GM12878 (cell line): ENCODE results near the gene IQCF5. TPM values are rescaled to one million over a fixed set of nuclear protein-coding genes. Genes with fewer than 3 reads are reported as not detected.
A peak's percentile ranks its signal among the peaks of the same experiment; 100 is the strongest.

ENCODE experiments used
- ATAC-seq: fragments of 200-7000 bp; cut with Tn5 transposase; 3 replicates; pipeline ENCODE4 v1.9.1; 2020; ENCODE audit warnings: mild to moderate bottlenecking, moderate library complexity
- BruUV-seq: library from RNA; stranded (reverse); fragments of 400-500 nt; replicated peaks from 2 replicates; lab custom pipeline; 2021; lab: Mats Ljungman, UMichigan
- CTCF ChIA-PET: fragments of 300-600 bp; sonication (Branson Sonifier 250); formaldehyde crosslinking; extraction: SDS; loops from one replicate; lab custom pipeline; 2021; ENCODE audit warnings: inconsistent platforms; lab: Yijun Ruan, JAX
- POLR2A ChIA-PET: fragments of 350-600 bp; formaldehyde crosslinking; extraction: SDS; loops from one replicate; lab custom pipeline; 2021; ENCODE audit warnings: inconsistent platforms; lab: Charles Lee
- RAD21 ChIA-PET: fragments of 300-600 bp; sonication (Branson Sonifier 250); formaldehyde crosslinking; loops from one replicate; lab custom pipeline; 2023; ENCODE audit warnings: antibody characterized with exemption; ENCODE audit not compliant: unreplicated experiment; lab: Charles Lee
- SMC1A ChIA-PET: fragments of 300-600 bp; sonication (Branson Sonifier 250); formaldehyde crosslinking; loops from one replicate; lab custom pipeline; 2023; ENCODE audit not compliant: unreplicated experiment, uncharacterized antibody; lab: Charles Lee
- DNase-seq: peaks from one replicate; pipeline ENCODE4 v3.0.0-alpha.2; 2011; ENCODE audit warnings: low read depth, low spot score
- FAIRE-seq: peaks from 3 replicates; lab custom pipeline; 2011; peaks lifted over from hg19 to GRCh38; lab: Jason Lieb, UNC
- H2AFZ ChIP-seq: 2 replicates; pipeline ENCODE4 v1.6.0; 2011; ENCODE audit warnings: low read depth, low read length, control low read depth; ENCODE audit not compliant: control insufficient read depth
- H3K27ac ChIP-seq: 2 replicates; pipeline ENCODE4 v1.5.1; 2011; ENCODE audit warnings: control low read depth; ENCODE audit not compliant: control insufficient read depth, insufficient read depth
- H3K27me3 ChIP-seq, 2 experiments: replicated peaks in 1 of 2; 2 replicates each; pipeline versions ENCODE4 v1.6.0 to v1.6.1; 2011; ENCODE audit warnings: low read length in 1 of 2; ENCODE audit not compliant: control insufficient read depth in 2 of 2, insufficient read depth in 2 of 2
- H3K36me3 ChIP-seq, 2 experiments: 2 replicates each; pipeline ENCODE4 v1.5.1; 2011; ENCODE audit warnings: low read length in 1 of 2; ENCODE audit not compliant: control insufficient read depth in 2 of 2, insufficient read depth in 2 of 2
- H3K4me1 ChIP-seq: 2 replicates; pipeline ENCODE4 v1.6.1; 2011; ENCODE audit warnings: mild to moderate bottlenecking, low read length, moderate library complexity, mixed read lengths; ENCODE audit not compliant: control insufficient read depth, insufficient read depth
- H3K4me2 ChIP-seq: 2 replicates; pipeline ENCODE4 v1.6.0; 2011; ENCODE audit warnings: control low read depth; ENCODE audit not compliant: control insufficient read depth, insufficient read depth
- H3K4me3 ChIP-seq: fragments of 200-600 bp; sonication (generic); 2 replicates; pipeline ENCODE4 v1.5.1; 2016
- H3K79me2 ChIP-seq: 2 replicates; pipeline ENCODE4 v1.6.0; 2011; ENCODE audit warnings: low read length; ENCODE audit not compliant: control insufficient read depth, insufficient read depth
- H3K9ac ChIP-seq: 2 replicates; pipeline ENCODE4 v1.8.0; 2011; ENCODE audit warnings: low read length, control low read depth, mixed read lengths; ENCODE audit not compliant: control insufficient read depth, insufficient read depth
- H3K9me3 ChIP-seq: replicated peaks from 3 replicates; pipeline ENCODE4 v1.5.1; 2011; ENCODE audit warnings: mild to moderate bottlenecking, low read length; ENCODE audit not compliant: control insufficient read depth, insufficient read depth
- H4K20me1 ChIP-seq: 2 replicates; pipeline ENCODE4 v1.6.0; 2011; ENCODE audit not compliant: control insufficient read depth, insufficient read depth
- BMI1 ChIP-seq: fragments of 450-650 bp; IDR thresholded peaks from 2 replicates; pipeline ENCODE4 v1.6.1; 2016; ENCODE audit warnings: mild to moderate bottlenecking, moderate library complexity, borderline replicate concordance
- BRCA1 ChIP-seq: IDR thresholded peaks from 2 replicates; pipeline ENCODE4 v1.6.1; 2011; ENCODE audit warnings: low read depth, low read length, improper control_type of control experiment
- IRF5 ChIP-seq: fragments of 450-650 bp; IDR thresholded peaks from 2 replicates; pipeline ENCODE4 v1.6.1; 2017; ENCODE audit warnings: borderline replicate concordance
- MEF2B ChIP-seq: fragments of 450-650 bp; IDR thresholded peaks from 2 replicates; pipeline ENCODE4 v1.6.1; 2018; ENCODE audit warnings: mild to moderate bottlenecking, moderate library complexity; ENCODE audit not compliant: partially characterized antibody, poor library complexity, severe bottlenecking
- PKNOX1 ChIP-seq: fragments of 450-650 bp; IDR thresholded peaks from 2 replicates; pipeline ENCODE4 v1.6.1; 2016; ENCODE audit warnings: mild to moderate bottlenecking
- RUNX3 ChIP-seq: IDR thresholded peaks from 2 replicates; pipeline ENCODE4 v1.6.1; 2012; ENCODE audit warnings: low read length, inconsistent platforms
- SPI1 ChIP-seq: IDR thresholded peaks from 2 replicates; pipeline ENCODE4 v1.6.1; 2011; ENCODE audit warnings: low read depth, mild to moderate bottlenecking, low read length, moderate library complexity, borderline replicate concordance; ENCODE audit not compliant: insufficient read depth
- STAT3 ChIP-seq: IDR thresholded peaks from 2 replicates; pipeline ENCODE4 v1.6.1; 2011; ENCODE audit warnings: low read depth, low read length, improper control_type of control experiment
- ZBTB33 ChIP-seq: fragments of 450-650 bp; IDR thresholded peaks from 2 replicates; pipeline ENCODE4 v1.6.1; 2017; ENCODE audit warnings: mild to moderate bottlenecking
- ZNF384 ChIP-seq: IDR thresholded peaks from 2 replicates; pipeline ENCODE4 v1.6.1; 2012; ENCODE audit warnings: low read depth, mild to moderate bottlenecking, low read length, improper control_type of control experiment, borderline replicate concordance
- WGBS: methylation state at CpG from one replicate; pipeline ENCODE4 v1.1.6; 2016; ENCODE audit warnings: low lambda C conversion rate; ENCODE audit not compliant: insufficient replicate concordance, insufficient coverage; ENCODE audit errors: missing lambda C conversion rate; 5-methylcytosine and 5-hydroxymethylcytosine counted together
- in situ Hi-C: fragments of 300-500 bp; cut with MboI; formaldehyde crosslinking; loops from 9 replicates; pipeline ENCODE4 v1.14.3; 2018; ENCODE audit warnings: mixed read lengths
- intact Hi-C: fragments of 100-400 bp; cut with micrococcal nuclease; formaldehyde crosslinking; loops from one replicate; pipeline ENCODE4 v1.14.2; 2022; ENCODE audit not compliant: unreplicated experiment
- polyA plus RNA-seq, 11 experiments: library from polyadenylated mRNA; depleted of rRNA in 4 of 11; unstranded in 6 of 11; stranded (reverse) in 5 of 11; fragments of >200 nt; fragmentation: Nextera tagmentation in 4 of 11; fragmentation: Illumina TruSeq in 1 of 11; extraction: Ambion mirVana in 4 of 11; extraction: Trizol in 1 of 11; gene quantifications; 1 replicate in 1 of 11; 2 replicates in 10 of 11; pipeline versions ENCODE4 v1.2.1 to v1.2.3, GENCODE V29; 2011 to 2016; ENCODE audit warnings: inconsistent platforms in 2 of 11, missing spikeins in 2 of 11, low read depth in 1 of 11
- total RNA-seq, 4 experiments: library from RNA; depleted of rRNA in 3 of 4; stranded (reverse); fragments of >200 nt in 3 of 4; fragmentation: Illumina TruSeq in 1 of 4; extraction: Trizol in 1 of 4; gene quantifications; 2 replicates each; pipeline versions ENCODE4 v1.2.1 to v1.2.3, GENCODE V29; 2013 to 2021

Gene IQCF5
- total and polyA plus RNA-seq, 10 of the 15 experiments (the other 5 are each of a cell fraction or from before 2014, with no cell fraction given) = not detected

GRCh38 chr3:51862886-51863285 lies 12.5 kb downstream of the IQCF5 start (continued):
- TF ChIP-seq IRF5 = no peak
- TF ChIP-seq, all 136 proteins: peak for 0

GRCh38 chr3:51860703-51861665 lies 14.4 kb downstream of the IQCF5 start, which contains the start of gene IQCF2:
TSS of gene IQCF2 (plus strand) at chr3:51861615. CDS start at chr3:51861667, 52 bp downstream.
- DNase-seq (peak; percentile 54), FAIRE-seq (no peak), ATAC-seq (peak; percentile 94)
- H3K4me1 ChIP-seq = peaks cover 11% of the 10 kb centered on the region
- intact Hi-C loops (no loop called here), in situ Hi-C loops (no loop called here)
- RAD21 ChIA-PET = no interaction called here
- no peaks in the 10 kb centered on the region for H3K27me3 ChIP-seq
- H4K20me1 ChIP-seq = no peaks in the 10 kb centered on the region
- H3K27ac ChIP-seq = no peak within 1 kb of the TSS
- no peaks in the 10 kb centered on the region for H3K36me3 ChIP-seq
- H3K9ac ChIP-seq = no peak within 1 kb of the TSS
- POLR2A ChIA-PET = interaction anchor here (0.8 kb wide), 1 partner anchor 1187 kb away, joined by 3 read pairs; no protein-coding TSS in a partner anchor
- TF ChIP-seq BMI1 (no peak), PKNOX1 (peak; percentile 37; the same call in 1 of the 2 replicates), SPI1 (peak; percentile 24; the same call in 1 of the 2 replicates), MEF2B (peak; percentile 15), RUNX3 (peak; percentile 48), ZBTB33 (no peak), ZNF384 (no peak), BRCA1 (no peak), STAT3 (no peak)
- no peaks in the 10 kb centered on the region for H3K79me2 ChIP-seq
- 18% methylated on average over 5 of the region's 7 CpGs for WGBS
- BruUV-seq = no TSS peak
- H3K4me2 ChIP-seq = peak within 1 kb of the TSS; percentile 77
- no peak within 1 kb of the TSS for H3K4me3 ChIP-seq
- CTCF ChIA-PET = no interaction called here
- H2AFZ ChIP-seq = peak within 1 kb of the TSS; percentile 67
- SMC1A ChIA-PET = no interaction called here
- H3K9me3 ChIP-seq = no peaks in the 10 kb centered on the region
